GM08714 (cell line): ENCODE measurements around the gene MRPS24.
"Not testable (repeated sequence)": the region's sequence is repeated elsewhere in the genome, so short reads cannot be mapped to it uniquely, and the experiment has no call there.

Experiments
- H3K4me3 ChIP-seq: fragments of 200-500 bp; sonication (Bioruptor generic); 2 replicates; pipeline ENCODE4 v1.5.1; 2014; ENCODE audit warnings: mild to moderate bottlenecking, low read length, inconsistent platforms
- ZNF274 ChIP-seq: IDR thresholded peaks from 2 replicates; pipeline ENCODE4 v1.6.1; 2012; ENCODE audit warnings: mild to moderate bottlenecking, low read depth, low read length

The MRPS24 gene

GRCh38 chr7:43869006-43869866, at the start of gene MRPS24:
Gene MRPS24 (minus strand): TSS chr7:43869517. CDS start chr7:43869495, 22 bp downstream.
- H3K4me3 ChIP-seq = peak within 1 kb of the TSS; percentile 76
- no peak for TF ChIP-seq ZNF274

- no peak overlapping the region for H3K4me3 ChIP-seq
- TF ChIP-seq ZNF274 = no peak
Observed at GRCh38 chr7:43915907-43916306, 46.6 kb upstream of the MRPS24 start.

- no peak overlapping the region for H3K4me3 ChIP-seq
- TF ChIP-seq ZNF274 = no peak
Observed at GRCh38 chr7:43914795-43915194, 45.5 kb upstream of the MRPS24 start.

GRCh38 chr7:43906331-43907010, 37.2 kb upstream of the MRPS24 start, which contains the start of gene URGCP:
Gene URGCP (minus strand): TSS chr7:43906596. CDS start chr7:43906575, 21 bp downstream.
- peak within 1 kb of the TSS; percentile 63 for H3K4me3 ChIP-seq
- no peak for TF ChIP-seq ZNF274

- H3K4me3 ChIP-seq = peak overlapping the region; percentile 63
- no peak for TF ChIP-seq ZNF274
Observed at GRCh38 chr7:43905956-43906330, 36.6 kb upstream of the MRPS24 start.

GRCh38 chr7:43905209-43905946, 36.1 kb upstream of the MRPS24 start:
- H3K4me3 ChIP-seq = peak overlapping the region; percentile 63
- no peak for TF ChIP-seq ZNF274

- no peak overlapping the region for H3K4me3 ChIP-seq
- TF ChIP-seq ZNF274 = no peak
Observed at GRCh38 chr7:43904533-43905208, 35.4 kb upstream of the MRPS24 start.

- no peak overlapping the region for H3K4me3 ChIP-seq
- TF ChIP-seq ZNF274 = no peak
Observed at GRCh38 chr7:43902542-43903054, 33.3 kb upstream of the MRPS24 start.

- not testable (repeated sequence) for H3K4me3 ChIP-seq
Observed at GRCh38 chr7:43898571-43898970, 29.3 kb upstream of the MRPS24 start.

GRCh38 chr7:43895847-43896415, 26.6 kb upstream of the MRPS24 start:
- H3K4me3 ChIP-seq = no peak overlapping the region
- TF ChIP-seq ZNF274 = no peak

- H3K4me3 ChIP-seq = no peak overlapping the region
- TF ChIP-seq ZNF274 = no peak
Observed at GRCh38 chr7:43891069-43891955, 22.0 kb upstream of the MRPS24 start.

- TF ChIP-seq ZNF274 = no peak
- H3K4me3 ChIP-seq = no peak overlapping the region
Observed at GRCh38 chr7:43890468-43890867, 21.2 kb upstream of the MRPS24 start.
